Stimulated activated CD4-positive, alpha-beta T cell treated with anti-CD3 and anti-CD28 coated beads, TNF-alpha, amount 100 ng/mL, for 24 hours (primary cell): ENCODE results near the gene ODAPH.

Experiments
- DNase-seq, 3 experiments: peaks; one replicate each; pipeline ENCODE4 v3.0.0-alpha.2; 2020; ENCODE audit warnings: low read depth in 3 of 3

Gene ODAPH

DNA sequence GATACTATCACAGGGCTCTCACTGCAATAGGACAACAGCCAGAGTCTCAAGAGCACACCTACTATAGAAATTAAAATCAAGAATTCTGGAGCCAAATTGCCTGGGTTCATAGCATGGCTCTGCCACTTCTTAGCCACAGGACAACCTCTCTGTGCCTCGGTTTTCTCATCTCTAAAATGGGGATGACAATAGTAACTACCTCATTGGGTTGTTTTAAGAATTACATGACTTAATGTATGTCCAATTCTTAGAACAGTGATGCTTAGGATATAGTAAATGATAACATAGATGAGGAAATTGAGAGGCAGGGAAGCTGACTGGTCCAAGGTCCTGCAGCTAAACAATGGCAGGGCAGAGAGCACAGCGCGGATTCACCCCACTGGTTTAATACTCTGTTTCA lies 11.0 kb upstream of the ODAPH start:
- DNase-seq, result no peak

DNA sequence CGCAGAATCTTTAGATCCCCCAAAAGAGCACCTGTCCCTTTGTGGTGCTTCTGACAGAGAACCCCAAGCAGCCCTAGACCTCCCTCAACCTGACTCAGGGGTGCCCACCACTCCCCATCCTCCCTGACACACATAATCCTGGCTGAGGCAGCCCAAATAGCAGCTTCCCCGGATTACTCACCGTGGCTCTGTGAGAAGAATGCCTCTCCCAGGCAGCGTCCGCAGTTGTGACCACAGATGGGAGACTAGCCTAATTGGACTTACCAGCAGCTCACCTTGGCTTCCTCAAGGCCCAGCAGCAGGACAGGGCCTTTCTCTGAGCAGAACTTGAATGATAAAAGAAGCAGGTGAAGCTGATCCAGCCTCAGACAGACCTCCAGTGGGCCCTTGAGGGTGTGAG lies 10.3 kb upstream of the ODAPH start:
- no peak for DNase-seq

DNA sequence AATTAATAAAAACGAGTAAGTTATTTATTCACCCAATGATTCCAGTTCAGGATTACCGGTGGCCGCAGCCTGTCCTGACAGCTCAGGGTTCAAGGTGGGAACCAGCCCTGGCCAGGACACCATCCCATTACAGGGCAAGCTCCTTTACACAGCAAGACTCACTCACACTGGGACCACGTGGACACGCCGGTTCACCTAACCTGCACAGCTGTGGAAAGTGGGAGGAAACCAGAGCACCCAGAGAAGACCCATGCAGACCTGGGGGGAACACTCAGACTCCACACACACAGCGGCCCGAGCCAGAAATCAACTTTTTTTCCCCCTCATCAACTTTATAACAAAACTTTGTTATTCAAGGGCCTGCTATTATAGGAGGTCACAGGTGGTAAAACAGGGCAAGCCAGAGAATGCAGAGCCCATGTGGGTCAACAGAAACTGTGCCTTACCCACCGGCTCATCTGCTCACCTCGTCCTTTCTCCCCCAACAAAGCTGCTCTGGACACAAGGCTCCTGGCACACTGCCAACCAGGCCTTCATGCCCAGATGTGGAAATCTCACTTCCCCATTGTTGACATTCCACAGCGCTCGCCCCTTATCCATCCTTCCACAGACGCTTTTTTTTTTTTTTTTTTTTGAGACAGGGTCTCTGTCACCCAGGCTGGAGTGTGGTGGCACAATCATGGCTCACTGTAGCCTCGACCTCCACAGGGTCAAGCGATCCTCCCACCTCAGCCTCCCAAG lies 8.0 kb upstream of the ODAPH start:
- DNase-seq, result no peak

GRCh38 chr4:75549019-75549418 lies 6.8 kb upstream of the ODAPH start:
- no peak for DNase-seq

GRCh38 chr4:75552452-75552851 lies 3.4 kb upstream of the ODAPH start:
- no peak for DNase-seq

DNA sequence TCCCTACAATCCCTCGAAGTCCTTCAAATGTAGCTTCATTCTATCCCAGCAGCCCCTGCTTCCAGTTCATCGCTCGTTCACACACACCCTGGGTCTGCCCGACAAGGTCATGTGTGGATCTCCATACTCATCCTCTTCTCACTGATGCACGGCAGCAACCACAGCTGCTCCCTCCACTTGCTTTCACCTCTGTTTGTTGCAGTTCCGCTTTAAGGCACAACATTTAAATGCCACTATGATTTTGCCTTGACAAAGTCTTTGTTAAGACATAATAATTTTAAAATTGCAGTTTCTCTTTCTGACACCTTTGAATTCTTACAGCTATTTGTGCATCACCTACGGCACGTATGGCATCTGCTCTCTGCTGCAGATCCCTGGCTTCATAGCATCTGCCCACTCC lies 1.8 kb downstream of the ODAPH start:
- no peak for DNase-seq

DNA sequence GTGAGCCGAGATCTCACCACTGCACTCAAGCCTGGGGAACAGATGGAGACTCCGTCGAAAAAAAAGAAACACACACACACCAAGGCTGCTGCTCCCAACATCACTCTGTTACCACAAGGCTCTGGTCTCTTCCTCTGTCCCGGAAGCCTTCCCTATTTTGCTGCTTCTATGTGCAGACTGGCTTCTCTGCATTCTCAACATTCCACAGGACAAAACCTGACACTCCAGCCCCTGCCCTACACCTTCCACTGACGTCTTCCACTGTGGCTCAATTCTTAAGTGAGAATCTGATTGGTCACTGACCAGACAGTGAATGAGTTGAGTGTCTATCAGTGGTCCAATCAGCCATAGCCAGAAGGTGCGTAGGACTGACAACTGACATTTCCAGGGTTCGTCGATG lies 5.9 kb downstream of the ODAPH start:
- DNase-seq, result no peak

DNA sequence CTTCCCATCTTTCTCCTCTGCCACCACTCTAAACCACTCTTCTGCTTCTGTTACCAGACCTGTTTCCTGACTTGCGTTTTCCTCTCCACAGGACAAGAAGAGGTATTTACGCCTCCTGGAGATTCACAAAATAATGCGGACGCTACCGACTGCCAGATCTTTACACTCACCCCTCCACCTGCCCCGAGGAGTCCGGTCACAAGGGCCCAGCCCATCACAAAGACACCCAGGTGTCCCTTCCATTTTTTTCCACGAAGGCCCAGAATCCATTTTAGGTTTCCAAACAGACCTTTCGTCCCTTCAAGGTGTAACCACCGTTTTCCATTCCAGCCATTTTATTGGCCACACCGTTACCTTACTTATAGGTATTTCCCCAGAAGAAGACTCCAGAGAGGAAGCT lies 8.2 kb downstream of the ODAPH start:
- no peak for DNase-seq

- DNase-seq, result no peak
Observed at GRCh38 chr4:75565481-75565880, 9.6 kb downstream of the ODAPH start.

GRCh38 chr4:75566911-75567310 lies 11.0 kb downstream of the ODAPH start:
- no peak for DNase-seq

- no peak for DNase-seq
Observed at GRCh38 chr4:75567725-75568124, 11.9 kb downstream of the ODAPH start.

DNA sequence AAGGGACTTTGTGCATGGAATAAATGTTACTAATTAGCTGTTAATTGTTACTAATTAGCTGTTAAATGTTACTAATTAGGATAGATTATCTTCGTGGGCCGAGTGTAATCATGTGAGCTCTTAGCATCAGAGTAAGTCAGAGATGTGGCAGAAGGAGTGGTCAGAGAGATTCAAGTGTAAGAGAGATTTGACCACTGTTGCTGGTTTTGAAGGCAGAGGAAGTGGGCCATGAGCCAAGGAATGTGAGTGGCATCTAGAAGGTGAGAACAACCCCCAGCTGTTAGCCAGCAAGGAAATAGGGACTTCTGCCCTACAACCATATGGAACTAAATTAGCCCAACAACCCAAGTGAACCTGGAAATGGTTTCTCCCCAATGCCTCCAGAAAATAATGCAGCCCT lies 28.2 kb downstream of the ODAPH start:
- DNase-seq, result no peak

DNA sequence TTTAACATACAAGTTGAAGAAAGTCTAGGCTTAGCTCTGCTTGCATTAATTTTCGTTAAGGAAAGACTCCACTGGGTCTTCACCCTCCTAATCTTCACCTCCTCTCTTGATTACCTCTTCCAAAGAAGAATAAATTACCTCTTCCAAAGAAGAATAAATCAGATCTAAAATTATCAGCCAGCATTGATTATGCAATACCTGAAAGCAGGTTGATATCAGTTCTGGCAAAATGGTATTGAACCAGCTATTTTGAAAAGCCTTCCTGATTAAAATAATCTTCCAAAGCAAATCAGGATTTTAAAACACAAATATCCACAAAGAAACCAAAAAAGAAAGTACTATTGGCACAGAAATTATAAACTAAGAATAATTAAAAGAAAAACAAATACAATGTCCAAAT lies 37.5 kb downstream of the ODAPH start:
- DNase-seq, result no peak

DNA sequence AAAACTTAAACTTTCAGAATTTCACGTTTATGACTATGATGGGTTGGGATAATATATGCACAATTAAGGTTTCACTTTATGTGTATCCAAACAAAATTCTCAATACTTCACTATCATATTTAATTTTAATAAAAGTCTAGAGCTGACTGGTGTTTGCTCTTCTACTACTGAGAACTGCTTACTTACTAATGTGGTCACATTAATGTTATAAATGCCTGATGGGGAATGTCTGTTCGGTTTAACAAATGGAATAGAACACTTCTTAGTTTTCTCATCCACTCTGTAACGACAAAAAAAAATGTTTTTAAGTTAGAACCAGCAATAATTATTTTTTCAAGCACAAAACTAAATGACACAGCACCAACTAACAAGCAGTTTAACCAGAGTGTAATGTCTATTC lies 40.2 kb downstream of the ODAPH start:
- DNase-seq, result no peak

- no peak for DNase-seq
Observed at GRCh38 chr4:75598390-75598789, 42.5 kb downstream of the ODAPH start.

DNA sequence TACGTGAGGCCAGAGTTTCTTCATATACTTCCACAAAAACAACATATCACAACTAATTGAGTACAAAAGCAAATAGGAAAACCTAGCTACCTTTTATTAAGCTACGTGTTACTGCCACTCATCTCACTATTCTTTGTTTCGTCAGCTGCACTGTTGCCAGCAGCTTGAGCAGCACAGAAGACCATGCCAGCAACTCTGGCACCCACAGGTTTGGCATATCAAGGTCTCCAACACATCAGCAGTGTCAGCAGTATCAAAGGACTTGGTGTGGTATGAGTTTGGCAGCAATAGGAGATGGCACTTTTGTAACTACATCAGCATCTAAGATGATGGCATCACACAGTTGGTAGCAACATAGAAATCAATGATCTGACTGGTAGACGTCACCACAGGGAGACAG lies 43.8 kb downstream of the ODAPH start:
- no peak for DNase-seq

GRCh38 chr4:75605928-75606327 lies 50.1 kb downstream of the ODAPH start:
- DNase-seq, result no peak

- no peak for DNase-seq
Observed at GRCh38 chr4:75612306-75612705, 56.4 kb downstream of the ODAPH start.
